GM23338 (cell line): ENCODE results near the gene UPF2. TPM values are rescaled to one million over a fixed set of nuclear protein-coding genes. Genes with fewer than 3 reads are reported as not detected.

Experiments used
- ATAC-seq: fragments of 200-7000 bp; cut with Tn5 transposase; 3 replicates; pipeline ENCODE4 v1.9.1; 2020
- DNase-seq: peaks from one replicate; pipeline ENCODE4 v3.0.0-alpha.2; 2015; ENCODE audit warnings: low spot score
- H2AFZ ChIP-seq: fragments of 200-600 bp; sonication (generic); 2 replicates; pipeline ENCODE4 v1.8.0; 2016; ENCODE audit warnings: antibody characterized with exemption, mild to moderate bottlenecking, moderate library complexity
- H3F3A ChIP-seq: fragments of 200-600 bp; sonication (generic); replicated peaks from 2 replicates; pipeline ENCODE4 v1.8.0; 2017; ENCODE audit warnings: antibody characterized with exemption, mixed run types, low read depth
- H3K27ac ChIP-seq: fragments of 200-600 bp; sonication (generic); 2 replicates; pipeline ENCODE4 v1.6.1; 2016; ENCODE audit warnings: low read depth
- H3K27me3 ChIP-seq: fragments of 200-600 bp; sonication (generic); 2 replicates; pipeline ENCODE4 v1.8.0; 2016; ENCODE audit warnings: mild to moderate bottlenecking, mixed run types, moderate library complexity; ENCODE audit not compliant: insufficient read depth
- H3K36me3 ChIP-seq: fragments of 200-600 bp; sonication (generic); 2 replicates; pipeline ENCODE4 v1.8.0; 2016; ENCODE audit warnings: mild to moderate bottlenecking; ENCODE audit not compliant: insufficient read depth
- H3K4me1 ChIP-seq: fragments of 200-600 bp; sonication (generic); 2 replicates; pipeline ENCODE4 v1.8.0; 2016; ENCODE audit warnings: mild to moderate bottlenecking, moderate library complexity; ENCODE audit not compliant: insufficient read depth
- H3K4me2 ChIP-seq: fragments of 200-600 bp; sonication (generic); 2 replicates; pipeline ENCODE4 v1.7.1; 2017; ENCODE audit warnings: mixed run types
- H3K4me3 ChIP-seq: fragments of 200-600 bp; sonication (generic); 2 replicates; pipeline ENCODE4 v1.6.1; 2016; ENCODE audit warnings: mixed run types
- H3K79me2 ChIP-seq: fragments of 200-600 bp; sonication (generic); replicated peaks from 2 replicates; pipeline ENCODE4 v1.8.0; 2017; ENCODE audit warnings: mild to moderate bottlenecking; ENCODE audit not compliant: insufficient read depth
- H3K9me2 ChIP-seq: fragments of 200-600 bp; sonication (generic); 2 replicates; pipeline ENCODE4 v1.8.0; 2017; ENCODE audit not compliant: insufficient read depth
- H4K20me1 ChIP-seq: fragments of 200-600 bp; sonication (generic); replicated peaks from 2 replicates; pipeline ENCODE4 v1.8.0; 2017; ENCODE audit warnings: mild to moderate bottlenecking; ENCODE audit not compliant: insufficient read depth
- H3K27ac Mint-ChIP-seq: 2 replicates; pipeline ENCODE4 v1.8.0; 2020; ENCODE audit warnings: inconsistent platforms, mild to moderate bottlenecking, moderate library complexity, mixed read lengths
- H3K27me3 Mint-ChIP-seq: 3 replicates; pipeline ENCODE4 v1.8.0; 2022; ENCODE audit warnings: low read depth, mild to moderate bottlenecking, moderate library complexity, mixed read lengths, inconsistent platforms; ENCODE audit not compliant: insufficient read depth, poor library complexity
- H3K36me3 Mint-ChIP-seq: 3 replicates; pipeline ENCODE4 v1.8.0; 2021; ENCODE audit warnings: low read depth, mild to moderate bottlenecking, inconsistent platforms, moderate library complexity, mixed read lengths
- H3K4me1 Mint-ChIP-seq: 3 replicates; pipeline ENCODE4 v1.8.0; 2020; ENCODE audit warnings: mild to moderate bottlenecking, inconsistent platforms, mixed read lengths
- H3K4me3 Mint-ChIP-seq: 3 replicates; pipeline ENCODE4 v1.8.0; 2021; ENCODE audit warnings: moderate library complexity, mild to moderate bottlenecking, inconsistent platforms, mixed read lengths
- H3K9me3 Mint-ChIP-seq: 3 replicates; pipeline ENCODE4 v1.8.0; 2020; ENCODE audit warnings: moderate library complexity, mild to moderate bottlenecking, inconsistent platforms, mixed read lengths
- CREB1 ChIP-seq: fragments of 250-450 bp; sonication (Bioruptor Pico); IDR thresholded peaks from 2 replicates; pipeline ENCODE4 v1.5.0; 2020; ENCODE audit warnings: low read depth, mild to moderate bottlenecking, moderate library complexity
- JUNB ChIP-seq: IDR thresholded peaks from one replicate; pipeline ENCODE4 v1.6.1; 2016; ENCODE audit warnings: antibody characterized with exemption; ENCODE audit not compliant: unreplicated experiment
- NANOG ChIP-seq: IDR thresholded peaks from 2 replicates; pipeline ENCODE4 v1.6.1; 2016; ENCODE audit warnings: antibody characterized with exemption, borderline replicate concordance
- ZNF114 ChIP-seq: fragments of 250-450 bp; sonication (Bioruptor Pico); IDR thresholded peaks from 2 replicates; pipeline ENCODE4 v1.5.0; 2020; ENCODE audit warnings: mild to moderate bottlenecking, moderate library complexity
- ZNF462 ChIP-seq: fragments of 250-450 bp; sonication (Bioruptor Pico); IDR thresholded peaks from 2 replicates; pipeline ENCODE4 v1.5.0; 2020; ENCODE audit warnings: mild to moderate bottlenecking, moderate library complexity
- polyA plus RNA-seq: library from polyadenylated mRNA; unstranded; fragments of >200 nt; fragmentation: Nextera tagmentation; extraction: Ambion mirVana; gene quantifications from 2 replicates; pipeline ENCODE4 v1.2.1, GENCODE V29; 2016
- total RNA-seq: library from RNA; depleted of rRNA; stranded (reverse); fragments of >200 nt; shearing (Covaris generic); gene quantifications from 2 replicates; pipeline ENCODE4 v1.2.3, GENCODE V29; 2014
- TF ChIP-seq, protein P1 (sequence below): IDR thresholded peaks from one replicate; pipeline ENCODE4 v1.6.1; 2018; ENCODE audit warnings: antibody characterized with exemption; ENCODE audit not compliant: unreplicated experiment

The UPF2 gene
- total and polyA plus RNA-seq, 2 experiments from 2014 or later, result 29.0 to 78.5 TPM

- TF ChIP-seq ZNF462 (CRISPR knock-in tag) (no peak), JUNB (no peak), CREB1 (CRISPR knock-in tag) (no peak), NANOG (no peak)
Measured at GRCh38 chr10:12031404-12031803, 11.2 kb downstream of the UPF2 start (continued).

DNA sequence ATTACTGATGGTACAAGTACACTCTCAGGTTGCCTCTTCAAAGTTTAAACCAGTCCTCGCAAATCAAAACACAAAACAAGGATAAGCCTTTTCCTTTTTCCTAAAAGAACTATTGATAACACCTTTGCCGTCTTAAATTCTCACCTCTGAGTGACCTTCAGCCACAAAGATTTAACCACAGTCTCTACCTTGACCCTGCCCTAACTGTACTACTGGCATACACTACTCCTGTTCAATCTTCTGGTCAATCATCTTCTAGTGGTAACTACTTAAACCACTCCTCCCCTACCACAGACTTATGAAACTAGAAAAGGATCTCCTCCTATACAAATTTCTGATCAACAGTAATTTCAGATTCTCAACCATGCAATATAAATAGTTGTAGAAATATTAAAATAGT is 15.1 kb downstream of the UPF2 start:
- peaks cover 15% of the 10 kb centered on the region for H4K20me1 ChIP-seq
- Mint-ChIP-seq H3K9me3 (no peaks in the 10 kb centered on the region), H3K36me3 (peaks cover 40% of the 10 kb centered on the region), H3K27ac (no peak overlapping the region), H3K4me3 (no peak overlapping the region), H3K4me1 (peaks cover 5% of the 10 kb centered on the region; the same call in 2 of the 3 replicates), H3K27me3 (no peaks in the 10 kb centered on the region)
- H2AFZ ChIP-seq, result no peak overlapping the region
- H3F3A ChIP-seq, result no peaks in the 10 kb centered on the region
- DNase-seq (no peak), ATAC-seq (no peak)
- H3K27ac ChIP-seq, result no peak overlapping the region
- H3K36me3 ChIP-seq, result peaks cover 4% of the 10 kb centered on the region; the same call in 1 of the 2 replicates
- H3K4me3 ChIP-seq, result no peak overlapping the region
- H3K27me3 ChIP-seq, result no peaks in the 10 kb centered on the region
- H3K79me2 ChIP-seq, result peaks cover 89% of the 10 kb centered on the region
- H3K4me2 ChIP-seq, result no peak overlapping the region
- no peaks in the 10 kb centered on the region for H3K9me2 ChIP-seq
- no peaks in the 10 kb centered on the region for H3K4me1 ChIP-seq
- TF ChIP-seq ZNF114 (CRISPR knock-in tag), result no peak
- TF ChIP-seq JUNB, result no peak
- TF ChIP-seq, protein P1, sequence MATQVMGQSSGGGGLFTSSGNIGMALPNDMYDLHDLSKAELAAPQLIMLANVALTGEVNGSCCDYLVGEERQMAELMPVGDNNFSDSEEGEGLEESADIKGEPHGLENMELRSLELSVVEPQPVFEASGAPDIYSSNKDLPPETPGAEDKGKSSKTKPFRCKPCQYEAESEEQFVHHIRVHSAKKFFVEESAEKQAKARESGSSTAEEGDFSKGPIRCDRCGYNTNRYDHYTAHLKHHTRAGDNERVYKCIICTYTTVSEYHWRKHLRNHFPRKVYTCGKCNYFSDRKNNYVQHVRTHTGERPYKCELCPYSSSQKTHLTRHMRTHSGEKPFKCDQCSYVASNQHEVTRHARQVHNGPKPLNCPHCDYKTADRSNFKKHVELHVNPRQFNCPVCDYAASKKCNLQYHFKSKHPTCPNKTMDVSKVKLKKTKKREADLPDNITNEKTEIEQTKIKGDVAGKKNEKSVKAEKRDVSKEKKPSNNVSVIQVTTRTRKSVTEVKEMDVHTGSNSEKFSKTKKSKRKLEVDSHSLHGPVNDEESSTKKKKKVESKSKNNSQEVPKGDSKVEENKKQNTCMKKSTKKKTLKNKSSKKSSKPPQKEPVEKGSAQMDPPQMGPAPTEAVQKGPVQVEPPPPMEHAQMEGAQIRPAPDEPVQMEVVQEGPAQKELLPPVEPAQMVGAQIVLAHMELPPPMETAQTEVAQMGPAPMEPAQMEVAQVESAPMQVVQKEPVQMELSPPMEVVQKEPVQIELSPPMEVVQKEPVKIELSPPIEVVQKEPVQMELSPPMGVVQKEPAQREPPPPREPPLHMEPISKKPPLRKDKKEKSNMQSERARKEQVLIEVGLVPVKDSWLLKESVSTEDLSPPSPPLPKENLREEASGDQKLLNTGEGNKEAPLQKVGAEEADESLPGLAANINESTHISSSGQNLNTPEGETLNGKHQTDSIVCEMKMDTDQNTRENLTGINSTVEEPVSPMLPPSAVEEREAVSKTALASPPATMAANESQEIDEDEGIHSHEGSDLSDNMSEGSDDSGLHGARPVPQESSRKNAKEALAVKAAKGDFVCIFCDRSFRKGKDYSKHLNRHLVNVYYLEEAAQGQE, result no peak
- no peak for TF ChIP-seq ZNF462 (CRISPR knock-in tag)
- no peak for TF ChIP-seq CREB1 (CRISPR knock-in tag)
